Activated gamma-delta T cell (primary cell): ENCODE data around the gene TRPV6.

ENCODE experiments used
- DNase-seq: peaks from one replicate; lab custom pipeline; 2025; lab: John Stamatoyannopoulos, UW

TRPV6 gene

GRCh38 chr7:142908290-142908689 is 22.7 kb upstream of the TRPV6 start:
- DNase-seq, result no peak

- DNase-seq, result no peak
Measured at GRCh38 chr7:142906643-142907042, 21.1 kb upstream of the TRPV6 start.

DNA sequence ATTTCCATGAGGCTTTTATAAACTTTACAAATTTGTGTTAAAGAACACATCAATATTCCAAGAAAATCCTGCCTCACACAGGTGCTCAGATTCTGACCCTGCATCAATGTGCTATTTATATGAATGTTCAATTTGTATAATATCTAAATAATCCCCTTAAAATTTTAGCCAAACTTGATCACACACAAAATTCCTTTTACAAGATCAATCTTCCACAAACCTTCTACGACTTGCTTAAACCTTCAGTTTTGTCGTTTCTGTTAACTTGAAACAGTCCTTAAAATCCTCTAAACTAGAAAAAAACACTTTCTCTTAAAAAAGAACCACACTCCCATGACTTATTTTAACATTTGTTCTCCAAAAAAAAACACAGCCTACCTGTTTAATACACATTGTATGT is 20.2 kb upstream of the TRPV6 start:
- no peak for DNase-seq

DNA sequence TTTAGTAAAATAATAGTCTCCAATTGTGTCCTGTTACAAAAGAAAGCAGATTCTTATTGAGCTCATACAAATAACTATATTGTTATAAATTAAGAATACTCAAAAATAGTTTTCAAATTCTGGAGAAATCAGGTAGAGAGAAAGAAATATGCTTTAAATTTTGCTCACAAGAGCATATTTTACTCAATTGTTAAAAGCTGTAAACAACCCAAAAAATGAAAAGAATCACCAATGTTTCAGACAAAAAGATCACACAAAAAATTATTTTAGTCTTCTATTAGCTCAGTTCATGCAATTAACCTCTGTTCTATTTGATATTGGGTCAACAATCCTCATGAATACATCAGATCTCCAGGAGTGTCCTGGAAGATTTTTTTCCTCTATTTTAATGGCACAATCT is 18.6 kb upstream of the TRPV6 start:
- no peak for DNase-seq

- DNase-seq, result no peak
Measured at GRCh38 chr7:142901426-142902259, 16.1 kb upstream of the TRPV6 start.

DNA sequence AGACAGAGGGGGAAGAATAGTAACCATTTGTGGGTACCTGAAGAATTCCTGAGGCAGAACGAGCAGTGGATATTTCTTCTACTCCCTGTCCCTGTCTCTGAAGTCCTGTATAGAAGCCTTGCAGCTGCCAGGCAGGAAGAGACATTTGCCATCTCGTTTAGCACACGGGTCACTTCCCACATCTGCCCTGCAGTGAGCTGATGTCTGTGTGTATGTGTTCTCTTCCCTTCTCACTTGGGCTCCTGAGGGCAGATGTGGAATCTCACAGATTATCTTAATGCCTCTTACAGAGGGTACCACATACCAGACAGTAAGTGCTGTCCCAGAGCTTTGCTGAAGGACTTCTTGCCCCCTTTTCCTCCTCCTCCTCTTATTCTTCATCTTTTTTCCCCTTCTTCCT is 14.1 kb upstream of the TRPV6 start:
- DNase-seq, result no peak

- no peak for DNase-seq
Measured at GRCh38 chr7:142898377-142899170, 13.0 kb upstream of the TRPV6 start.

GRCh38 chr7:142897691-142898090 is 12.1 kb upstream of the TRPV6 start:
- no peak for DNase-seq

DNA sequence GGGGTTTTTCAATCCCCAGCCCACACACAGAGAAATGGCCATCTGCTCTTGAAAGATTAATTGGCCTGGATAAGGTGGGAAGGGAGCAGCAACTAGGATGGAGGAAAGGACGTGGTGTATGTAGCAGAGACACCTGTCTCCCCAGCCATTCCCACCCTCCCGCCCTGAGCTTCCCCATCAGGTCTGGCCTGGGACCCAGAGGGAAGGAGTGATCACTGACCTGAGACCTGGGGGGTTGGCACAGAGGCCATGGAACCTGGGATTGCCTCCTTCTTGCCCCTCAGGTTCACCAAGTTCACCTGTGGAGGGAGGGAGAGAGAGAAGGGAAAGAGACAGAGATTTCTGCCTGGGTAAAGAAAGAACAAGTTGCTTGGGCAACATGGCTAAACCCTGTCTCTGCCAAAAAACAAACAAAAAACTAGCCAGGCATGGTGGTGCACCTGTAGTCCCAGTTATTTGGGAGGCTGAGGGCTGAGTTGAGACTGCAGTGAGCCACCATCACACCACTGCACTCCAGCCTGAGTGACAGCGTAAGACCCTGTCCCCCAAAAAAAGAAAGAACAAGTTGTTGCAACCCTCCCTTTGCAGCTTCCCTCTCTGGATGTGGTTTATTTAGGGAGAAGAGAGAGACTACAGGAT is 11.3 kb upstream of the TRPV6 start:
- no peak for DNase-seq

GRCh38 chr7:142896151-142896550 is 10.6 kb upstream of the TRPV6 start:
- no peak for DNase-seq

DNA sequence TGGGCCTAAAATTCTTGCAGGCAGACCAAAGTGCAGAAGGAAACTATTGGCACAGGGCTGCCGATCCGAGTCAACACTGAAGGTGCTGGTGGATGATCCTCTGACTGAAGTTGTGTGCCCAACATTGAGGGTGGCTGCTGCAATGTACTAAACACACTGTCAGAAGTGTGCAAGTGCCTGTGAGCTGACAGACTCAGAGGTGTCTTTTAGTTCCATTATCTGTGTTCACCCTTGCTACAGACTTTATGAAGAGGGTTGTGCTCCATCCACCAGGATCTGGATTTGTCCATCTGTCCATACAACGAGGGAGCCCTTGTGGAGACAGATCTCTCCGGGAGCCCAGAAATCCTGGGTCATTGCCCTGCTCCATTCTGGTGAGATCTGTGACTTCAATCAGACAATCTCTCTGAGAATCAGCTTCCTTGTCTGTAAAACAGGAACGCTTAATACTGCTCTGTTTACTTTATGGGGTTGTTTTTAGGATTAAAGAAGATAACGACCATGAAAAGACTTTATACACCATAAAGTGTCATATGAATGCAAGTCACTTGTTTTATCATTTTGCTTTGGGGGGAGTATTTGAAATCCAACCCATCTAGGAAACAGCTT is 9.5 kb upstream of the TRPV6 start:
- DNase-seq, result no peak

- no peak for DNase-seq
Measured at GRCh38 chr7:142894112-142894984, 8.8 kb upstream of the TRPV6 start.

DNA sequence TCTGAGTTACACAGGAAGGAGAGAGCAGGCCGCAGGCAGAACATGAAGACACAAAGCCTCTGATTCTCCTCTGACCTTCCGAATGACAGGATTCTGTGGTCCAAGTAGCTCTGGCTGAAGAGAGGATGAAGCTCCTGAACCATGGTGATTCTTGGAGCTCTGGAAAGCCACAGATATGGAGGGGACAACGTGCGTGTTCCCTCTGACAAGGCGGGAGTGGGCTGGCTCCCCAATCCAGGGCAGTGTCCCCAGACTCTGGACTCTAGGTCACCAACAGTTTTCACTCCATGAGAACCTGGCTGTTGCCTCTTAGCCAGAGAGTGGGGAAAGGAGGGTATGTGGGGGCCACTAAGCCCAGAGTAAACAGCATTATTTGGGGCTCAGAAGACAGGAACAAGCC is 7.4 kb upstream of the TRPV6 start:
- no peak for DNase-seq

DNA sequence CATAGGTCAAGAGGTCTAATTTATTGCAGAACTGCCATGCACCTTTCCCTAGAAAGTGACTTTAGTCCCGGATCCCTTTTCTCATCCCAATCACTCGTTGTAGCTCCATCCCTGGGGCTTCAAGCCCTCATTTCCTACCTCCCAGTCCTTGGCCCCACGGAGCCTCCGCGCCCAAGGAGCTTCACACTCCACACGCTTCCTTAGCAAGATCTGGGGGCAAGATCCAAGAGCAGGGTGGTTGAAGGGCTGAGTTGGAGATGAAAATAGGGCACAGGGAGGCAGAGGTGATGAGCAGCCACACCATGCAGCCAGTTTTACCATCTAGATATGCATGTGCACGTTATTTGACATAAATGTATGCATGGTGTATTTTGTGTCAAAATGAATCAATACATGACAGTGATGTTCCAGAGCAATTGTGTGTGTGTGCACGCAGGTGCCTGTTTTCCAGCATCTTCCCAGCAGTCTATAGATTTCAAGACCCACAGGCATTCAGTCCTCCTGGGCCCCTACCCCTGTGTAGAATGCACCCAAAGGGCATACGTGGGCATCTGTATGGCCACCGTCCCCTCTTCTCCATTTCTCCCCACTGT is 6.0 kb upstream of the TRPV6 start:
- DNase-seq, result no peak

- no peak for DNase-seq
Measured at GRCh38 chr7:142890874-142891485, 5.4 kb upstream of the TRPV6 start.

DNA sequence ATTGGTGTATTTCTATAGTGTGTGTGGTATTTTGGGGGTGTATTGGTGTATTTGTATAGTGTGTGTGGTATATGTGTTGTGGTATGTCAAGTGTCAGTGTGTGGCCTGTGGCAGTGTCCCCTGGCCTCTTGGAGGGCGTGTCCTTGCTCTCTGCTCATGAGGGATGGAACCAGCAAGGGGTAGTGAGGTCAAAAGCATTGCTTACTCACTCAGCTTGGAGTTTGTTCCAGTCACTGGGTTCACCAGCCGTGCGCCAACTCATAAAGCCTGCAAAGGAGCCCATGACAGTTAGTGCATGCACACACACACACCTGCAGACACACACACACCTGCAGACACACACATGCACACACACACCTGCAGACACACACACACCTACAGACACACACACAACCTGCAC is 4.3 kb upstream of the TRPV6 start:
- no peak for DNase-seq

GRCh38 chr7:142887282-142888015 is 1.9 kb upstream of the TRPV6 start:
- no peak for DNase-seq

- DNase-seq, result no peak
Measured at GRCh38 chr7:142886866-142887265, 1.3 kb upstream of the TRPV6 start.

DNA sequence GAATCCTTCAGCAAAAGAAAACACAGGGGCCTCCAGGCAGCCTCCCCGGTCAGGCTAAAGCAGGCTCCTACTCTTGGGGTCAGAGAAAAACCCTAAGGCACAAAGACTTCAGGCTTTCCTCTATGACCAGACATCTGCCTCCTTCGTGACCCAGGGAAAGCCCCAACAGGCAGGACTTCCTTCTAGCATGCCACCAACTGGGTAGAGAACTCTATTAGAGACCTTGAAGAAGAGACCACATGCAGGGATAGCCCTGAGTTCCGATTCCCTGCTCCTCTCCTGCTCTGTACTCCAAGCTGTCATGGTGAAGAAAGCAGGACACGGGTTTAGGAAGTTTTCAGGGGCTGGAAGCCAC is 1.3 kb downstream of the TRPV6 start:
- DNase-seq, result no peak
